Breast epithelium (tissue), 3 donors: ENCODE results near the gene EPB41L1.

Source experiments
- CTCF ChIP-seq, 3 donors: fragments of 450-650 bp; IDR thresholded peaks; one replicate each; pipeline ENCODE4 v1.5.1; 2016 to 2017; ENCODE audit warnings: antibody characterized with exemption in 3 of 3, mild to moderate bottlenecking in 3 of 3, moderate library complexity in 3 of 3
- POLR2A ChIP-seq: fragments of 450-650 bp; IDR thresholded peaks from one replicate; pipeline ENCODE4 v1.6.1; 2016; ENCODE audit warnings: antibody characterized with exemption, mild to moderate bottlenecking, moderate library complexity

- no peak for TF ChIP-seq CTCF (IDR thresholded peaks at IDR 0.05)
- TF ChIP-seq POLR2A: no peak
These were observed 119.8 kb downstream of the EPB41L1 start for GRCh38 chr20:36274181-36274841.
